ENCODE data around the gene PHAF1.

GRCh38 chr16:67166598-67167168, 56.9 kb downstream of the PHAF1 start:
- TF ChIP-seq REST (IDR thresholded peaks at IDR 0.05), result no peak
- TF ChIP-seq CTCF (IDR thresholded peaks at IDR 0.05; ENCODE audit: low read depth, low read length, missing input control), result no peak
- no peak for TF ChIP-seq YY1 (IDR thresholded peaks at IDR 0.05)
- TF ChIP-seq EGR1 (IDR thresholded peaks at IDR 0.05; ENCODE audit: low read depth in 2 of 2), result no peak
- no peak for TF ChIP-seq JUND (IDR thresholded peaks at IDR 0.05)
- TF ChIP-seq MAX (IDR thresholded peaks at IDR 0.05), result no peak
- no peak for TF ChIP-seq RAD21 (IDR thresholded peaks at IDR 0.05)
